Hematopoietic multipotent progenitor cell treated with erythropoietin and hydrocortisone succinate and interleukin-3 and kit ligand, for 17 days (in vitro differentiated cells): ENCODE measurements around the gene NEUROG2.
"Not testable (repeated sequence)": the region's sequence is repeated elsewhere in the genome, so short reads cannot be mapped to it uniquely, and the experiment has no call there.

Experiments
- DNase-seq: peaks from one replicate; pipeline ENCODE4 v3.0.0-alpha.2; 2015; ENCODE audit warnings: low spot score

Gene NEUROG2

DNA sequence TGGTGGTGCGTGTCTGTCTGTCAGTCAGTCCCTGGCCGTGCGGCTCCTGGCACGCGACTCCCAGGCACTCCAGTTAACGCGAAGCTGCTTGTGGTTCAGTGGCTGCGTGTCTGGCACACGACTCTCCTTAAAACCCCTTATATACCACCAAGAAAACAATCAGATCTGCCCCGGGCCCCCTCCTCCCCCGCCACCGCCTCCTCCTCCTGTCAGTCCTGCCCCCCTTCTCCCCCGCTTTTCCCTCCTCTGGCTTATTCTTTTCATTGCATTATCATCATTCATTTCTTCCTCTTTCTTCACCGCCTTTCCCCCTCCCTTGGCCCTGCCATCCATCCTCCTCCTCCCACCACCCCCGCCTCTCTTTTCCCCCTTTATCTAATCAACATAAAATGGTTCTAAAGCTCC is at the start of gene NEUROG2:
NEUROG2 (minus strand) TSS at position 115 of the 405 bp plus-strand sequence. CDS start 705 bp downstream, outside the sequence.
- DNase-seq, result no peak

- no peak for DNase-seq
These were observed 48.8 kb upstream of the NEUROG2 start for GRCh38 chr4:112564706-112565270.

- no peak for DNase-seq
These were observed 47.6 kb upstream of the NEUROG2 start for GRCh38 chr4:112563431-112564200.

DNA sequence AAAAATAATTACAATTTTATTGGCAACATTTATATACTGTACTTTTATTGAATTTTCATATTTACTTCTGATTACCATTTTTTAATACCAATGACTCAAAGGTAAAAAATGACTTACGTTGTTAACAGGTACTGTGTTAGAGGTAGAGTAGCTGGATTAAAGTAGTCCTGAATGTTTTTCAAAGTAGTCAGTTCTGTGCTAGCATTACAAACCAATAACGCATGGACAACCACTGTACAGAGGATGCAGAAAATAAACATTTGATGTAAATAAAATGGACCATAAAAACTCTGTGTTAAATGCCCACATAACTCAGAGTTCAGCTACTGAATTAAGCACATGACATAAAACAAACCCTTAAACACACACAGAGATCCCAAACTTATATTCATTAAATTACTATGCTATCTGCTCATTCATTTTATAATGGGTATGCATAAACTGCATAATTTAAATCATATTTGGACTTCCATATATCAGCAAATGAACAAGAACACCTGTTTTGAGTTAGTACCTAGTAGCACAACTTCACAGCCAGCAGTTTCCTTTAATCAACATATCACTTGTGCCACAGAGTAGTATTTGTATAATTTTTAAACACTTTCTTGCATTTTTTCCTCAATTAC is 46.4 kb upstream of the NEUROG2 start:
- no peak for DNase-seq

DNA sequence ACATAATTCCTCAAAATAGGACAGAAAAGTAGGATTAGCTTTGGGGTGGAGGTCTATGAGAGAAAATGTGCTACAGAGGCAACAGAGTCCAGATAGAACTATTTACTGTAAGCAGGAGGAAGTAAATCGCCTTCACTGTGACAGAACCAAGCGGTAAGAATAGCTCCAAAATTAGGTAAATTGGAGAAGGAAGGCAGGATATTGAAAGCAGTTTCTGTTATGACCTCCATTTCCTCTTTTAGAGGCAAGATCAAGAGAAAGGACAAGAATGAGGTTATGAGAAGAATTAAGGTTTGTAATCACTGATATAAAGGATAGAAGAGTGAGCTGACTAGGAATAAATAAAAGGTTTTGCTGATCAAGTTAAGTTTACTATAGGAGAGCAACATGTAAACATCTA is 44.1 kb upstream of the NEUROG2 start:
- no peak for DNase-seq

GRCh38 chr4:112559053-112559452 is 43.1 kb upstream of the NEUROG2 start:
- DNase-seq, result no peak

- no peak for DNase-seq
These were observed 41.9 kb upstream of the NEUROG2 start for GRCh38 chr4:112557676-112558411.

GRCh38 chr4:112554271-112554670 is 38.3 kb upstream of the NEUROG2 start:
- not testable (repeated sequence) for DNase-seq

- DNase-seq, result no peak
These were observed 36.7 kb upstream of the NEUROG2 start for GRCh38 chr4:112552668-112553067.

DNA sequence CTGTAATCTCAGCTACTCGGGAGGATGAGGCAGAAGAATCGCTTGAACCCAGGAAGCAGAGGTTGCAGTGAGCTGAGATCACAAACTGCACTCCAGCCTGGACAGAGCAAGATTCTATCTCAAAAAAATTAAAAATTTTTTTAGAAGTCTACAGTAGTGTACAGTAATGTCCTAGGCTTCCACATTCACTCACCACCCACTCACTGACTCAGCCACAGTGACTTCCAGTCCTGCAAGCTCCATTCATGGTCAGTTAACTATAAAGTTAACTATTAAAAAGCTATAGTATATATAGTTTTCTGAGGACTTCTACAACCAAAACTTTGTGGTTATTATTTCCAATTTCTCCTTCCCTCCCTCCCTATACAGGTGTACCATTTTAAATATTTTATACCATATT is 34.7 kb upstream of the NEUROG2 start:
- no peak for DNase-seq

DNA sequence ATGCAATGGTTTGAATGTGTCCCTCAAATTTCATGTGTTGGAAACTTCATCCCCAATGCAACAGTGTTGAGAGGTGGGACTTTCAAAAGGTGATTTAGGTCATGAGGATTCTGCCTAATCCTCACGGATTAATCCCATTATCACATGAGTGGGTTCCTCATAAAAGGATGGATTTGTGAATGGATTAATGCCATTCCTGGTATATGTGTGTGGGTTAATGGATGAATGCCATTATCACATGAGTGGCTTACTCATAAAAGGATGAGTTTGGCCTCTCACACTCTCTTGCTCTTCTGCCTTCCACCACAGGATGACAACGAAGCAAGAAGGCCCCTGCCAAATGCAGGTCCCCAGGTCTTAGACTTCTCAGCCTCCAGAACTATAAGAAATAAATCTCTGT is 30.5 kb upstream of the NEUROG2 start:
- no peak for DNase-seq

- DNase-seq, result no peak
These were observed 29.4 kb upstream of the NEUROG2 start for GRCh38 chr4:112545346-112545745.

DNA sequence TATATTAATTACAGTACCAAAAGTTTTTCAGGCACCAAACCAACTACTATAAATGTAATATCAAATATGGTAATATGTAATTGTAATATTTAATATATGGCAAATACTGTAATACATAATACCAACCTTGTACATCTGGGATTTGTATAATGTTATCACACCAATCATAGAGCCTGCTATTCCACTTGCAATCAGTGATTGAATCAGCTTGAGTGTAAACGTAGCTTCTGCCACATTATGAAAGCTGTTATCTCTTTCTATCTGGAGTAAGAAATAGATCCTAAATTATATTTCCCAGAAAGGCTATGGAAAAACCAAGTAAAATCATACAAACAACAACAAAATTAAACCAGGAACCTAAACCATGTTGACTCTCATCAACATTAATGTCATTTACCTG is 24.7 kb upstream of the NEUROG2 start:
- DNase-seq, result no peak

- no peak for DNase-seq
These were observed 20.1 kb upstream of the NEUROG2 start for GRCh38 chr4:112536123-112536522.

- no peak for DNase-seq
These were observed 16.3 kb upstream of the NEUROG2 start for GRCh38 chr4:112532267-112532666.

GRCh38 chr4:112531146-112531545 is 15.2 kb upstream of the NEUROG2 start:
- DNase-seq, result no peak

DNA sequence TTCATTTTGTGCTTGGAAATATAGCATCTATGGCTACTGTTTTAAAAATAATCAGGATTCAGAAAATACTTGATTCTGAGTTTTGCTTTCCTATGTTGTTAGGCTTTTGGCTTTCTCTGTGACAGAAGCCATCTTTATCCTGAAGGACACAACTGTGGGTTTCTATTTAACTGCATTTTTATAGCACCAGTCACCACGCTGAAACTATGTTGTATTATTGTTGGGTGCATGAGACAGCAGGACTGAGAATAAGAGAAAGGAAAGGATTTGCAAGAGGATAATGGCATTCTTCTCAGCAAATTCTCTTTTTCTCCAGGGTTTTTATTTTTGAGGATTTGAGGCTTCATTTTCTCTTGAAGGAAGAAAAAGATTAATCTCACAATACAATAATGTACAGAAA is 10.1 kb upstream of the NEUROG2 start:
- DNase-seq, result no peak

DNA sequence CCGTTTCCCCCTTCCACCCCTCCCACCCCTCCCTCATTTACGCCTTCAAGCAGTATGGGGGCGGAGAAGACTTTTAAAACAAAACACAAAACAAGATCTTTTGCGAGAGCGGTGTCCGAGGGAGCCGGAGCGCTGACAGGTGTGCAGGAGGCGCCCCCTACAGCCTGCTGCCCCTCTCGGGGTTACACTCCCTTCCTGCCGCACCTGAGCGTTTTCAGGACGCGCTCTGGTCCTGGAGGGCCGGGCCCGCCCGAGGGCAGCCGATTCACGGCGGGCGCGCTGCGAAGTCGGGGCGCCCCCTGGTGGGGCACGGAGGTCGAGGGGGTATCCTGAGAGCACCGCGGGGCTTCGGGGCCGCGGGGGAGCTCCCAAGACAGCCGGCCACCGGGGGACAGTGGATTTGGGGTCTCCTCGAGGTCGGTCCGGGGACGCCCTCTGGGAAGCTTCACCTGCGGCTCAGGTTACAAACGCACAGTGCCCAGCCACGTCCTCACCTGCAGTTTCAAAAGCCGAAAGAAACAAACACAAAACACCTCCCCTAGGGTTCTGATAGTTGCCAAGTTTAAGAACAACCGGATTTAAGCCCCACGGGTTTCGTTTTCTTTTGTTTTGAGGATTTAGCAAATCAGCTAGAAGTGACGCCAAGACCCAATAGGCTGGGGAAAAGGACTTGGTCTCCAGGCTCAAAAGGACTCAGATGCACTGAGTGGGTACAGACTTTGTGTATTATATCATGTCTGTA is 8.0 kb upstream of the NEUROG2 start:
- peak; percentile 23 for DNase-seq

DNA sequence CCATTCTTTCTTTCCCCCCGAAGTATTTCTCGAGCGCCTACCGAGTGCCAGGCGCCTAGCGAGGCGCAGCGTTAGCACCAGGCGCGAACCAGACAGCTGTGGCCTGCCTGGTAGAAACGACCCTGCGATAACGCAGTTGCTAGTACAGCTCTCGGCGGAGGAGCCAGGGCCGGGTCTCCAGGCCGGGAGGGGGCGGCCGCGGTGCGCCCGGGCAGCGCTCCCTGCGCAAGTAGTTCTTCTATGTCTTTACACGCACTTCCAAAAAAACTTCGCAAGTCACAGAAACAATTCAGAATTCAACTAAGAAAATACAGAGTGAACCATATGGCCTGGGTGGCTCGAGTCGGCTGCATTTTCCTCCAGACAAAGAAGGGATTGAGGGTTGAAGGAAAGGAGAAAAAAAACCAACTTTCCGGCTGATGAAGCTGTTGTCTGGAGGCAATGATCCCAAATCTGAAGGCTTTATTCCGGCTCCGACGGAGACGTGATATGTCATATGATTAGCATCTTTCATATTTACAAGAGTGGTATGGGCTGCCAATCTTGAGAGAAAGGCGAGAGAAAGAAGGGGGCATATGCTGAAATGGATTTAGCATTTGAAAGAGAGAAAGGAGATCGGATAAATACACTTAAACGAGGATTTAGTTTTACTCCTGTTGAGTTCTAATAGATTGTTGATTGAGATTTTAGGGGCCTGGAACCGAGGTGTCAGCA is 7.2 kb upstream of the NEUROG2 start:
- DNase-seq, result no peak

DNA sequence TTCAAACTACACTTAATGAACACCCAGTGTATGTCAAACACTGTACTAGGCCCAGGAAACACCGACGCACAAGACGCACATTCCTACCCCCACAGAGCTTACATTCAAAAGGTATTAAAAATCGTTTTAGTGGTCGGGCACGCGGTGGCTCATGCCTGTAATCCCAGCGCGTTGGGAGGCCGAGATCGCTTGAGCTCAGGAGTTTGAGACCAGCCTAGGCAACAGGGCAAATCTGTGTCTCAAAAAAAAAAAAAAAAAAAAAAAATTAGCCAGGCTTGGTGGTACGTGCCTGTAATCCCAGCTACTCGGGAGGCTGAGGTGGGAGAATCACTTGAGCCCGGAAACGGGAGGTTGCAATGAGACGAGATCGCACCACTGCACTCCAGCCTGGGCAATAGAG is 6.5 kb upstream of the NEUROG2 start:
- DNase-seq, result not testable (repeated sequence)
